ENCODE results near the gene GFER.
"Not testable (repeated sequence)": the region's sequence is repeated elsewhere in the genome, so short reads cannot be mapped to it uniquely, and the experiment has no call there.

GFER gene

DNA sequence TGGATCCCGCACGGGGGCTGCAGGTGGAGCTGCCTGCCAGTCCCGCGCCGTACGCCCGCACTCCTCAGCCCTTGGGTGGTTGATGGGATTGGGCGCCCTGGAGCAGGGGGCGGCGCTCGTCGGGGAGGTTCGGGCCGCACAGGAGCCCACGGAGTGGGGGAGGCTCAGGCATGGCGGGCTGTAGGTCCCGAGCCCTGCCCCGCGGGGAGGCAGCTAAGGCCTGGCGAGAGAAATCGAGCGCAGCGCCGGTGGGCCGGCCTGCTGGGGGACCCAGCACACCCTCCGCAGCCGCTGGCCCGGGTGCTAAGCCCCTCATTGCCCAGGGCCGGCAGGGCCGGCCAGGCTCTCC is 25.9 kb upstream of the GFER start:
- DNase-seq = not testable (repeated sequence)

- no peak for DNase-seq
These were observed 25.2 kb upstream of the GFER start for GRCh38 chr16:1958715-1959268.

- peak; percentile 85 to 87 for DNase-seq
These were observed 24.5 kb upstream of the GFER start, which contains the start of gene NDUFB10 for GRCh38 chr16:1959269-1960039. Gene NDUFB10, plus strand, starts transcription at chr16:1959538. Its CDS starts 87 bp downstream, at chr16:1959625.

GRCh38 chr16:1960665-1961630 is 23.0 kb upstream of the GFER start:
- DNase-seq = no peak

GRCh38 chr16:1961651-1962067 is 22.3 kb upstream of the GFER start:
- no peak for DNase-seq

DNA sequence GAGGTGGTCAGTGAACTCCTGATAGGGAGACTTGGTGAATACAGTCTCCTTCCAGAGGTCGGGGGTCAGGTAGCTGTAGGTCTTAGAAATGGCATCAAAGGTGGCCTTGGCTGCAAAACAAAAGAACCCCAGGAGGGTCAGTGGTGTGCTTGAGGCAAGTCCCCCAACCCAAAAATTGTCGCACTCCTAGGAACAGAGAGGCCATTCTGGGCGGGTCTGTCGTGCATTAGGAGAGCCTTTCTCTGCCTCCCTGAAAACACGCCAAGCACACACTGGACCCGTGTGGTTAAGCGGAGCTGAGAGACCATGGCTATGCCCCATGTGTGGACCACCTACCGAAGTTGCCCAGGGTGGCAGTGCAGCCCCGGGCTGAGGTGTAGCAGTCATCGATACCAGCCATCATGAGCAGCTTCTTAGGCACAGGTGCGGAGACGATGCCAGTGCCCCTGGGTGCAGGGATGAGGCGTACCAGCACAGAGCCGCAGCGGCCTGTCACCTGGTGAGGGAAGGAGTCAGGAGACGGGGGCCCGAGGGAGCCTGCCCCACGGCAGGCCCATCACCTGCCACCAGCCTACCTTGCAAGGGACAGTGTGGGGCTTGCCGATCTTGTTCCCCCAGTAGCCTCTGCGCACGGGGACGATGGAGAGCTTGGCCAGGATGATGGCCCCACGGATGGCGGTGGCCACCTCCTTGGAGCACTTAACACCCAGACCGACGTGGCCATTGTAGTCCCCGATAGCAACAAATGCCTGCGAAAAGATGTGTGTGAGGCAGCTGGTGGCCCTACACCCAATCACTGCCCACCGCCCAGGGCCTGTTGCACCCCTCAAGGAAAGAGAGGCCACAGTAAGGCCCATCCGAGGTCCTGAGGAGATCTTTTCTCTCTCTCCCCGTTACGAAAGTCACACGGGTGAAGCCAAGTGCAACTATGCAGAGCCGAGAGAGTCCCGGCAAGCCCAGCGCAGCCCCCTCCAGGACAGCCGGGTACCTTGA is 21.5 kb upstream of the GFER start:
- DNase-seq = not testable (repeated sequence)

GRCh38 chr16:1963806-1964505 is 20.0 kb upstream of the GFER start:
- DNase-seq = peak in 1 of 2 experiments; percentile 36

DNA sequence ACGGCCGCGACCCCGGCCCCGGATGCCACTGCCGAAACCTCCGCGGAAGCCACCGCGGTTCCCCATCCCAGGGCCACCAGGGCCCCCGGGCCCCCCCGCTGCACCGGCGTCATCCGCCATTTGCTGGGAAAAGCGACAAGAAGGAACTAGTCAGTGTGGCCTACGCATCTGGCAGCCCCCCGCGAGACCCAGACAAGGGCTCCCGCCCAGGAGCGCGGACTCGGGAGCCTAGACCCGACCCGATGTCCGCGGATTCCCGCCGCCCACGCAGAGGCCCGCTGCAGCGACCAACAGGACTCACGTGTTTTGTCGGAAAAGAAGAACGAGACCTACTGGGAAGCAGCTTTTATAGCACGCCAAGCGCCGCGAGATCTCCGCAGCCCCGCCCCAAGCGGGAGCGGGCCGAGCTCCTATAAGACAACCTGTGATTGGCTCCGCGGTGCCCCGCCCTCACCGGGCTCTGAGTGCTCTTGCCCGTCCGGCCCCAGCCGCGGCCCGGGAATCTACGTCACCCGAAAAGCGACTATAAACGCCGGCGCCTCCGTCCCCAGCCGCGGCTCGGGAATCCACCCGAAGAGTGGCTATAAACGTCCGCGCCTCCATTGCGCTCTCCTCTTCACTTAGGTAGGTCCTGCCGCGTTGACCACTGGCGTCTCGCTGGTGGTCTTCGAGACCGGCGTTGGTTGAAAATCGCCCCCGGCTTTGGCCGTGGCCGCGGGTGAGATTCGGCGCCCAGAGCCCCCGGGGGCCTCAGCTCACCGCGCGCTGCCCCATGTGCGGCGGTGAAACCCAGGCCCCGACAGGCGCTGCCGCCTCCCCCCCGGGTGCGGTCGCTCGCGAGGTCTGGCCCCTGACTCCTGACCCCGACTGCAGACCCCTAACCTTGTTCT is 19.2 kb upstream of the GFER start, which contains the start of gene RPS2:
Gene RPS2, minus strand, starts transcription at position 321 of the 890 bp plus-strand sequence. Its CDS starts 201 bp downstream, at position 120.
- DNase-seq = peak; percentile 99

DNA sequence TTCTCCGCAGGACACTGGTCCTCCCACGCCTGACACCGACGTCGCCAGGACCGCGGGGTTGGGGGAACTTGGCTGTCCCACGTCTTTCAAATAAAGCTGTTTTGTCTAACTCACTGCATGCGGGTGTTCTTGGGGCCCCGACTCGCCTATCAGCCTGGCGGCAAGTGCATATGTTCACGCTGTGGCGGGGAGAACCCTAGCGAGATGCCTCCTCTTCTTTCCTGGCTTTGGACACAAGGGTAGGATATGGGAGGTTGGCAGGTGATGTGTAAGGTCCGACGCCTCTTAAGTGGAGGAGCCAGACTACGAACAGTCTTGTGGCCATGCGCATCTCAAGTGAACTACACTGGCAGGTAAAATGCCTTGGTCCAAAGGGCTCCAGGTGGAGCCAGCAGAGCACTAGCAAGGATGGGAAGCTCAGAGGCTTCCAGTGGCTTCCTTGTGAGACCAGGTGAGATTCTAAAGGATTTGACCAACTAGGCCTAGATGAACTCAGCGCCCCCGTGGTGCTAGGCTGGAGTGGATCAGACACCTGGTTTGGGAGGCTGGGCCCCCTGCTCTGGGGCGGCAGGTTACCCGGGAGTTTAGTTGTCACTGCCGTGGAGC is 18.5 kb upstream of the GFER start:
- DNase-seq = no peak

GRCh38 chr16:1966460-1966859 is 17.5 kb upstream of the GFER start, which contains the start of gene RNF151:
Gene RNF151, plus strand, starts transcription at chr16:1966856. Its CDS starts 26 bp downstream, at chr16:1966882.
- DNase-seq = no peak

GRCh38 chr16:1968146-1968953 is 15.6 kb upstream of the GFER start:
- DNase-seq = no peak

DNA sequence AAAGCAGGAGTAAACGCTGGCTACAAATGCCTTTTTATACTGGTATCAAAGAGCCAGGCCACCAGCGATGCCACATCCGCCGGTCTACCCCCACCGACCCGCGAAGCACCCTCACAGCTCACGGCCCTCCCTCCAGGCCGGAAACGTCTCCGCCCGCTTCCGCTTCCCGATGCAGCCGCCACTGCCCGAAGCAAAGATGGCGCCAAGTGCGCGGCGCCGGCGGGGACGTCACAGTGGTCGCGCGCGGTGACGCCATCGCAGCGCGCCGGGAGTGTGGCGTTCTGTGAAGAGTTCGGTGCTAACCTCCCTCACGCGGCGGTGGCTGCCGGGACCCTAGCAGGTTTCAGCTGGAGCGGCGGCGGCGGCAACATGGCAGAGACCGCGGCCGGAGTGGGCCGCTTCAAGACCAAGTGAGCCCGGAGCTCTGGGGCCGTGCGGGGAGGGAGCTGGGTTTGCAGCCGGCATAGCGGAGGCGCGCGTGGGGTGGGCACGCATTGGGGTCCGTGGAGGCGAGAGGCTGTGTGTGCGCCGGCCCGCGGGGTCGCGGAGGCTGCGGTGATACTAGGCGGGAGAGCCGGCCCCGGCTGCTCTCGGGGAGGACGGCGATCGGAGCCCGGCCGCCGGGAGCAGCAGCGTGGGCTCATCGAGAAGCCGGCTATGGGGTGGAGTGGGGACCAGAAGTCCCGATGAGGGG is 12.1 kb upstream of the GFER start, which contains the start of gene TBL3:
Gene TBL3, plus strand, starts transcription at position 258 of the 694 bp plus-strand sequence. Its CDS starts 112 bp downstream, at position 370.
- peak; percentile 91 to 92 for DNase-seq

GRCh38 chr16:1972490-1972877 is 11.5 kb upstream of the GFER start:
- DNase-seq = no peak

DNA sequence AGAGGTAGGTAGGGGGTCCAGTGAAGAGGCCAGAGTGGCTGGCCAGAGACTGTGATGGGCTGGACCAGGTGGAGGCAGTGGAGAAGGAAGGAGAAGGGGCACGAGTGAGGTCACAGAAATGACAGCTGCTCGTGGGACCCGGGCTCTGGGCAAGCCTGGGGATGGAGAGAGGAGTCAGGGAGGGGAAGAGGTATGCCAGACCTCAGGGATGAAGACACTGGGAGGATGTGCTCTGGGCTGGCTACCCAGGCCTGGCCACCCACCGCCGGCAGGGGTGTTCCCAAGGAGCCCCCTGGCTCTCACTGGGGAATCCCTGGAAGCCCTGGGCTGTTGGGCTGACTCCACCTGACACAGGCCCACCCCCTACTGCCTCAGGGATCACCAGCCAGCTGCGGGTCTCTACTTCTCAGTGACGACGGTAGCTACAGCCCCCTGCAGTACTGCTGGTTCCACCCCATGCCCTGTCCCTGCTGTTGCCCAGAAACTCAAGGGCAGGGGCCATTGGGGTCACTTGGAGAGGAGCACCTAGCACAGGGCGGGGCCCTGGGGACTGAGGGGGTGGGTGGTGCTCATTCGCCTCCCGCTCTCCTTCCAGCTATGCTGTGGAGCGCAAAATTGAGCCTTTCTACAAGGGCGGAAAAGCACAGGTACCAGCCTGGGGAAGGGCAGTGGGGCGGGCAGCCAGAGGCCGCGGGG is 10.4 kb upstream of the GFER start:
- DNase-seq = no peak

DNA sequence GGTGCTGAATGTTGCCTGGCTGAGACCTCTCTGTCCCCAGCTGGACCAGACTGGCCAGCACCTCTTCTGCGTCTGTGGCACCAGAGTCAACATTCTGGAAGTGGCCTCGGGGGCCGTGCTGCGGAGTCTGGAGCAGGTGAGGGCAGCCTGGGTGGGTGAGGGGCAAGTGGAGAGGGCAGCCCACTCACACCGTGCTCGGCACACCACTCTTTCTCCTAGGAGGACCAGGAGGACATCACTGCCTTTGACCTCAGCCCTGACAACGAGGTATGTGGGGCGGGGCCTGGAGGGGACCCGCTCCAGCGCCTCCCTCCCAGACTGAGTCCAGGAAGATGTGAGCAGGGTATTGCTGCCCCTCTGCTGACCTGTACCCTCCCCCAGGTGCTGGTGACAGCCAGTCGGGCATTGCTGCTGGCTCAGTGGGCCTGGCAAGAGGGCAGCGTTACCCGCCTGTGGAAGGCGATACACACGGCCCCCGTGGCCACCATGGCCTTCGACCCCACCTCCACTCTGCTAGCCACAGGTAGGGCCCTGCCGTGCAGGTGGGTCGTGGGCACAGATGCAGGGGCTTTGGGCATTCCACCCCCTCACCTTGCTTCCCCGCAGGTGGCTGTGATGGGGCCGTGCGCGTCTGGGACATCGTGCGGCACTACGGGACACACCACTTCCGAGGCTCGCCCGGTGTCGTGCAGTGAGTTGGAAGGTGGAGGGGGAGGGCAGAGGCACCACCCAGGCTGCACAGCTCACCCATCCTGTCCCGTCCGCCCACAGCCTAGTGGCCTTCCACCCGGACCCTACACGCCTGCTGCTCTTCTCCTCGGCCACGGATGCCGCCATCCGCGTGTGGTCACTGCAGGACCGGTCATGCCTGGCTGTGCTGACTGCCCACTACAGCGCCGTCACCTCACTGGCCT is 9.6 kb upstream of the GFER start:
- DNase-seq = no peak
